A673 (cell line): ENCODE results near the gene CD69.

Experiments
- CTCF ChIP-seq: fragments of 300-800, 200-600 bp; sonication (generic); conservative IDR thresholded peaks from 2 replicates; pipeline ENCODE4 v1.5.1; 2017; ENCODE audit warnings: low read depth, mild to moderate bottlenecking, antibody characterized with exemption, low read length, moderate library complexity, mixed read lengths
- EZH2 ChIP-seq: fragments of 200-600 bp; sonication (generic); IDR thresholded peaks from 2 replicates; pipeline ENCODE4 v1.6.1; 2017; ENCODE audit warnings: borderline replicate concordance, low read depth, mild to moderate bottlenecking, mixed read lengths, antibody characterized with exemption, low read length; ENCODE audit not compliant: poor library complexity, severe bottlenecking

DNA sequence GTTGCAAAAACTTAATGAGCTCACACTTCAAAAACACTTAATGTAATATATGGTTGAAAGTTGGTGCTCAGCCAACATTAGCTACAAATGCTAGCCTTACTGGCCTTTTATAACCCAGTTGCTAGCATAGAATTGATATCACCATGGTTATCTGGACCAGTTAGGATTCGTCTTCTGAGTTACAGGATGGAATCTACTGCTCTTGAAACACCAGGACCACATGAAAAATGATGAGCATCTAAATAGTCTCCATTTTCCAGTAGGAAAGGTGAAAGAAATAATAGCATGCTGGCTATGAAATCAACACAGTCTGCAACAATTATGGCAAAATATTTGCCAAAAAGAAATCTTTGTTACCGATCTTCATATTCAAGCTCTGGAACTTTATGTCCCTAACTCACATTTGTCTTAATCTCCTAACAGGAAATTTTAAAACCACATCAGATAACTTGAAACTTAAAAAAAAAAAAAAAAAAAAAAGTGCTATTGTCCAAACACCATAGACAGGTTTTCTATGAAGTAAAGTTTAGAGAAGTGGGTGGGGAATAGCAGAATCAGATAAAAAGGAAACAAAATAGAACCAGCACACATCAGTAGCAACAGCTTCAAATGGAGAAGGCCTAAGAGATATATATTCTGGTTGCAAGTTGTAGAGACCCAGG, 12.6 kb upstream of the CD69 start:
- TF ChIP-seq CTCF: no peak
- TF ChIP-seq EZH2: no peak
